Activated naive CD8-positive, alpha-beta T cell treated with anti-CD3 and anti-CD28 coated beads, Interleukin-2, amount 50 U/mL, for 16 hours (primary cell): ENCODE data around the gene UBE2I.

Experiments
- DNase-seq: peaks from one replicate; pipeline ENCODE4 v3.0.0-alpha.2; 2020; ENCODE audit warnings: low read depth, low spot score

UBE2I gene

GRCh38 chr16:1330260-1330914 is 21.0 kb downstream of the UBE2I start:
- DNase-seq: no peak

DNA sequence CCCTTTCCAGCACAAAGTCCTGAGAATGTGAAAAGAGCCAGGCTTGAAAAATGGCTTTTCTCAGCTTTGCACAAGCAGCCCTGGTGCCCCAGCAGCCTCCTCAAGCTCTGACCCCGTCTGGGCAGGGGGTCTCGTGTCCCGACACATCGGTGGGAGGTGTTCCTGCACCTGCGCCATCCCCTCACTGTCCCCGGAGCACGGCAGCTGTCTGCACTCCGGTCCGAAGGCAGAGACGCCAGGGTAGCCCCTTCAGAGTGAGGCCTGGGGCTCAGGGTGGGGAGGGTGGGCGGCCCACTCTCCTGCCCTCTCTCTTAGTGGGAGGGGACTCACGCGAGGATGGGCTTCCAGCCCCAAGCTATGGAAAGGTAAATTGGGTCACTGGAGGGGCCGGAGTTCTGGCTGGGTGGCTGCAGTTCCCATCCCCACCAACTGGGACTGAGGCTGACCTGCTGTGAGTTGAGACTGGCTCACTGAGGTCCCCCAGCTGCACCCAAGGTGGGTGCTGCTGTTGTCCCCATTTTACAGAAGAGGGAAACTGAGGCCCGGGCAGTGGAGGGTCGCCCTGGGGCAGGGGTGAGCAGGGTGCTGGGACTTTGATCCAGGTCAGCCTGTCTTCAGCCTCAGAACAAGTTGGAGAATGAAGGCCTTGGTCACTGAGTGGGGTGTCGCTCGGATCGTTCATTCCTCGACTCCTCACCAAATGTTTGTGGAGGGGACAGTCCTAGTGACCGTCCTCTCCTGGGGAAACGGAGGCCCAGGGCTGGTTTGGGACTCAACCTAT is 21.7 kb downstream of the UBE2I start:
- DNase-seq: no peak

DNA sequence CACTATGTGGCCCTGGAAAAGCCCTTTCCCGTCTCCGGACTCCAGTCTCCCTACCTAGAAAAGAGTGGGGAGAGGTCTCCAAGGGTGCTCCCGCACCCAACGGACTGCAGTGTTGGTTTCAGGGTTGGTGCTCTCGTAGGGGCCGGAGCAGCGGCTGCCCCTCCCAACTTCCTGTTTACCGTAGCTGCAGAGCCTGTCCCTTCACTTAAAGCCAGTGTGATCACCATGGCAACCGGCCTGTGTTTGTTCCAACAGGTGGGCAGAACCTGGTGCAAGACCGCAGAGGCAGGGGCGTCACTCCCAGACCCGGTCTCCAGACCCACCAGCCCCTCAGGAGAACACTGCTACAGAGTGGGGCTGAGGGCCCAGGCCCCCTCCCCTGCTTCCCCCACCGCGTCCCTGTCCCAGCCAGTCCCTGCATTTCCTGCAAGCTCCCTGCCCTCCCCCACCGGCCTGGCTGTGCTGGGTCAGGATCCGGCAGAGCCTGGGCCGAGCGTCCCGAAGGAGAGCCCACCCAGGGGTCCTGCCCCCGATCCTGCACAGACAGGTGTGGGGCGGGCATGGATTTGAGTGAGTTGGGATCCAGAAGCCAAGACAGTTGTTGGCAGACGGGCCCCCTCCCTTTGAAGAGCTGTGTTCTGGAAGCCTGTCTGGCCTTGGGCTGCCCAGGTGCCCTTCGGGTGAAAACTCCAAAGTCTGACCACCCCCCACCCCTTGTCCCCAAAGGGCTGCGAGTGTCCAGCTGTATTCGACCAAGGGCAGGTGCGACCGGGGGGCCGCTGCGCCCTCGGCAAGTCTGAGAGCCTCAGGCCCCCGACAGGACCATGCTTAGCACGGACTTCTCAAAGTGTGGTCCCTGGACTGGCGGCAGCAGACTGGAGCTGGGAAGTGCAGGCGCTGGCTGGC is 22.5 kb downstream of the UBE2I start:
- no peak for DNase-seq

DNA sequence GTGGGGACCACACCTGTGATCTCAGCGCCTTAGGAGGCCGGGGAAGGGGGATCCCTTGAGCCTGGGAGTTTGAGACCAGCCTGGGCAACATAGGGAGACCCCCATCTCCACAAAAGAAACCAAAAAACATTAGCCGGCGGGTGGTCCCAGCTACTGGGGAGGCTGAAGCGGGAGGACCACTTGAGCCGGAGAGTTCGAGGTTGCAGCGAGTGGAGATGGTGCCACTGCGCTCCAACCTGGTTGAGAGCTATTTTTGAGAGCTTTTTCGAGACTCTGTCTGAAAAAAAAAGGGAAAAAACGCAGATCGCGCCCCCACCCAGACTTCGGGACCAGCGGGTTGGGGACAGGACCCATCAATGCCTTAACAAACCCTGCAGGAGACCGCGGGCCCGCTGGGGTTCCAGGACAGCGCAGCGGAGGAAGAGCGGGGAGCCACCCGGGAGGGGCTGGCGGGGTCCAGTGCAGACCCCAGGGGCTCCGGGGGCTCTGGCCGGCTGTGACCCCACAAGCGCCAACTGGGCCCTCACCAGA is 23.2 kb downstream of the UBE2I start:
- no peak for DNase-seq

- DNase-seq: no peak
Observed at GRCh38 chr16:1333149-1333812, 23.8 kb downstream of the UBE2I start, which contains the start of gene BAIAP3. TSS of gene BAIAP3 (plus strand) at chr16:1333645. CDS start at chr16:1338550, 4,905 bp downstream.

DNA sequence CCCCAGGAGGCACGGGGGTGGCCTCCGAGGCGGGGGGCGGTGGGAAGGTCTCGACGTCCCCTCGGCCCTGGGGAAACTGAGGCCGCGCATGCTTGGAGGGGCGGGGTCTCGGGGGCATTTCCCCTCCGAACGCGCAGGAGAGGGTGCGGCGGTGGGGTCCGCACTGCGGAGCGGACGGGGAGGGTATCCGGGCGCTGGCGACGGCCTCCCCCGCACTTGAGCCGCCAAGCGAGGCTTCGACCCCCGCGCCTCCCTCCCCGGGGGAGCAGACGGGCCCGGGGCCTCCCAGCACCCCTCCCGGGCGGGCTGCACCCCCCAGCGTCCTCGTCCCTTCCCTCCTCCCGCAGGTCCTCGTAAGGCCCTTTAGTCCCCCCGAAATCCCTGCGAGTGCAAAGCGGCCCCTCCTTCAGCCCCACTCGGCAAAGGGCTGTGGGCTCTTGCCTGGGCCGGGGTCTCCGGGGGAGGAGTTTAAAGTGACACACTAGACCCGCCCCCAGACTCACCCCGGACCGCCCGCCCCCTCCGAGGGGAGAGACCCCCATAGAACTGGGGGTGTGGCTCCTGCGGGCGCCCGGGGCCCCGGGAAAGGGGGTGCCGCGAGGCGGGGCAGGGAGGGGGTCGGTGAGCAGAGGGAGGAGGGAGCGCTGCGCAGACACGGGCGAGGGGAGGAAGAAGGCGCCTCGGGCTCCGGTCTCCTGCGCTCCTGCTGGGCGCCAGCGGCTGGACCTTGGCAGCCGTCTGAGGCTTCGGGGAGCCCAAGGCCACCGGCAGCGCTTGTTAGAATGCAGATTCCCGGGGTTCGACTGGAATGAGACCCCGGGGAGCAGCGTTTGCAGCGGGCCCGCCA is 24.6 kb downstream of the UBE2I start:
- DNase-seq: no peak

DNA sequence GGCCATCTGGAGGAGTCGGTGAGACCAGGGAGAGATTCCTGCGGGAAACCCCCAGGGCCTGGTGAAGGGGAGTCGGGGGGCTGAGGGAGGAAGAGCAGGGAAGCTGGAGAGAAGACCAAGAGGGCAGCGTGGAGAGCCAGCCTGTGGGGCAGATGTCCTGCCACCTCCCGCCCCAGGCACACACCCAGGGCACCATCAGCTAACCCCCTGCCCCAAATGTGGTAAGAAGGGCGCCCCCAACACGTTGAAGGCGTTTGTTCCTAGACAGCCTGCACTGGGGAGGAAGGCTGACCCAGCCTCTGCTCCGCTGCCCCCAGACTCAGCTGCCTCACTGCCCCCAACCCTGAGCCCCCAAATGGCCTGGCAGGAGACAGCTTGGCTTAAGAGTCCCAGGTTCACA is 25.3 kb downstream of the UBE2I start:
- no peak for DNase-seq

- DNase-seq: no peak
Observed at GRCh38 chr16:1335211-1335971, 26.0 kb downstream of the UBE2I start.

DNA sequence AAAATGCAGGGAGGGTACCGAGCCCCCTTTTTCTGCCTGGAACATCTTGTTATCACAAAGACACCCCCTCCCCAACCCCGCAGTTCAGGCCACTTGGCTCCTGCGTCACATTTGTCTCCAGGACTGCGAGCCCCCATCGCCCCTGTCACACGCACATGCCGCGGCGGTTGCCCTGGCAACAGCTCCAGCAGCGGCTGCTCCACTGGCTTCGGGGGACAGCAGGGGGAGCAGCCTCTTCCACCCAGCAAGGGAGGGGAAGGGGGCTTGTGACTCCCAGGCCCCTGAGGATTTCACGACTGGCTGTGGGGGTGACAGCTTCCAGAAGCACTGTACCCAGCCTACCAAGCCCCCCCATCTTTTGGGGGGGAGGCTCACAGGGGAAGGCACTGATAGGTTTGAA is 26.6 kb downstream of the UBE2I start:
- no peak for DNase-seq

GRCh38 chr16:1336619-1337018 is 27.2 kb downstream of the UBE2I start:
- no peak for DNase-seq

DNA sequence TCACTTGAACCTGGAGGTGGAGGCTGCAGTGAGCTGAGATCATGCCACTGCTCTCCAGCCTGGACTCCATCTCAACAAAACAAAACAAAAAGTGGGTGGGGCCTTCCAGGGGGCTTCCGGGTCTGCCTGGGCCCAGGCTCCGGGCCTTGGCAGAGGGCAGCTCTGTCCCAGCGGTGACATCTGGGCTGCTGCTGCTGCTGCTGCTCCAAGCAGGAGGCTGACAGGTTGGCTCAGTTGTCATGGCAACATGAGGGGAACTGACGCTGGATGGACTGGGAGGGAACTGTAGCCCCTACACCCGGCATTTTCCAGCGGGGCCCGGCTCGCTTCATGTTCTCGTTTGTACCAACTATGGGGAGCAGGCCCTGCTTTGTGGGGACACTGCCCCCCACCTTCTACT is 28.1 kb downstream of the UBE2I start:
- DNase-seq: no peak

DNA sequence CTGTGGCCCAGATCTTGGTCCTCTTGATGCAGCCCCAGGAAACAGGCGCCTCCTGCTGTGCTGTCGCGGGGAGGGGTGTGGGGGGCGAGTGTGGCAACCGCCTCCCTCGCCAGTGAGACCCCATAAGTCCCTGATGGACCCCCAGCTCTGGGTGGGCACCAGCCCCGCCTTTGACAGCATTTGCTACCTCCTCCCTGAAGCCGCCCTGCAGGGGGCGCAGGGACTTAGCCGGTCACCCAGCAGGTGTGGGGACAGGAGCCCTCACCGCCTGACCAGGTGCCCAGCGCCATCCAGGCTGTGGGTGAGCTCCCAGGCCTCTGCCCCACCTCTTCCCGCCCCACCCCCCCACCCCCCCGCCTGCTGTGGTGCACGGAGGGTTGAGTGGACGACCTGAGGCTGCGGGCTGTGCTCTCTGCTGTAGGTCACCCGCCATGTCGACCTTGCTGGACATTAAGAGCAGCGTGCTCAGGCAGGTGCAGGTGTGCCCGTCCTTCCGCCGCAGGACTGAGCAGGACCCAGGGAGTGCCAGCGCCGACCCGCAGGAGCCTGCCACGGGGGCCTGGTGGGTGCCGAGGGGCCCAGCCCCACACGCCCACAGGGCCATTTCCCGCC is 28.8 kb downstream of the UBE2I start:
- DNase-seq: no peak

DNA sequence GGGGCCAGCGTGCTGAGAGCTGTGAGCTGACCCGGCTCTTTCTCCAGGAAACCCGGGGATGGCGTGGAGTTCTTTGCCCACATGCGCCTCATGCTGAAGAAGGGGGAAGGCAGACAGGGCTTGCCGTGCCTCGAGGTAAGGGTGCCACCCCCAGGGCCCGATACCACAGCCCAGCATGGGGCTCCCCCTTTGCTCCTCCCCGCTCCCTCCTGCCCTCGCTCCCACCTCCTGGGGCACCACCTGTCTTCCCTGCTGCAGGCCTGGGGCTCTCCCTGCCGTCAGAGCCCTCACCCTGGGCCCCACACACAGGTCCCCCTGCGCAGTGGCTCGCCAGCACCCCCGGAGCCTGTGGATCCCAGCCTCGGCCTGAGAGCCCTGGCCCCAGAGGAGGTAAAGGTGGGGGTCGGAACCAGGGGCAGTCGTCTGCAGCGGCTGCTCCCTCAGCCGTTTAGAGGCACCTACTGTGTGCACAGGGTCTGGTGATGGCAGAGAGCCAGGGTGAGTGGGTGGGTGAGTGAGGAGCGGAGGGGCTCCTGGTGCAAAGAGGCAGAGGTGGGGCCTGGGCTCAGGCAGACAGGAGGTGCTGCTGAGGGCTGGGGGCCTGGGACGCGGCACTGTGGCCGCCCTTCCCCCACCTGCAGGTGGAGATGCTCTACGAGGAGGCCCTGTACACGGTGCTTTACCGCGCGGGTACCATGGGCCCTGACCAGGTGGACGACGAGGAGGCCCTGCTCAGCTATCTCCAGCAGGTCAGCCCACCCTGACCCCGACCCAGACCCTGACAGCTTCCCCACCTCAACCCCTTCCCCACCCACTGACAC is 29.6 kb downstream of the UBE2I start:
- no peak for DNase-seq

- no peak for DNase-seq
Observed at GRCh38 chr16:1340730-1341494, 31.5 kb downstream of the UBE2I start.

- DNase-seq: no peak
Observed at GRCh38 chr16:1341495-1342420, 32.3 kb downstream of the UBE2I start.
